DMS 273 (cell line): ENCODE results near the gene TUBG1.
"Not testable (repeated sequence)": the region's sequence is repeated elsewhere in the genome, so short reads cannot be mapped to it uniquely, and the experiment has no call there.

ENCODE experiments used
- DNase-seq: peaks from one replicate; lab custom pipeline; 2025; ENCODE audit not compliant: unreplicated experiment; lab: John Stamatoyannopoulos, UW

The TUBG1 gene

GRCh38 chr17:42621987-42622386 is 12.5 kb downstream of the TUBG1 start:
- not testable (repeated sequence) for DNase-seq

GRCh38 chr17:42623271-42623670 is 13.8 kb downstream of the TUBG1 start:
- DNase-seq = no peak

GRCh38 chr17:42623732-42624596 is 14.5 kb downstream of the TUBG1 start:
- DNase-seq = peak; percentile 48

- not testable (repeated sequence) for DNase-seq
Observed at GRCh38 chr17:42627032-42627764, 17.7 kb downstream of the TUBG1 start.

GRCh38 chr17:42629411-42630009 is 20.0 kb downstream of the TUBG1 start:
- no peak for DNase-seq

- DNase-seq = no peak
Observed at GRCh38 chr17:42632949-42633444, 23.5 kb downstream of the TUBG1 start.

- DNase-seq = no peak
Observed at GRCh38 chr17:42639525-42640113, 30.1 kb downstream of the TUBG1 start.

- DNase-seq = no peak
Observed at GRCh38 chr17:42640121-42640520, 30.6 kb downstream of the TUBG1 start.

GRCh38 chr17:42642336-42642735 is 32.9 kb downstream of the TUBG1 start:
- DNase-seq = peak; percentile 30

GRCh38 chr17:42647778-42648177 is 38.3 kb downstream of the TUBG1 start:
- DNase-seq = no peak

GRCh38 chr17:42651392-42651791 is 41.9 kb downstream of the TUBG1 start:
- no peak for DNase-seq

GRCh38 chr17:42653179-42654124 is 44.0 kb downstream of the TUBG1 start:
- no peak for DNase-seq

- DNase-seq = no peak
Observed at GRCh38 chr17:42655528-42655927, 46.0 kb downstream of the TUBG1 start.

- DNase-seq = no peak
Observed at GRCh38 chr17:42657824-42658588, 48.5 kb downstream of the TUBG1 start.

GRCh38 chr17:42659079-42659931 is 49.8 kb downstream of the TUBG1 start, which contains the start of gene TUBG2:
Gene TUBG2 (plus strand): TSS chr17:42659284. CDS start chr17:42659504, 220 bp downstream.
- peak; percentile 97 for DNase-seq

- not testable (repeated sequence) for DNase-seq
Observed at GRCh38 chr17:42659932-42660274, 50.4 kb downstream of the TUBG1 start.

GRCh38 chr17:42660692-42661345 is 51.3 kb downstream of the TUBG1 start:
- no peak for DNase-seq
